SK-N-SH (cell line): Measurements from ENCODE around the gene GRM8. TPM values are rescaled to one million over a fixed set of nuclear protein-coding genes. Genes with fewer than 3 reads are reported as not detected.

Source experiments
- CTCF ChIA-PET: fragments of 300-600, 350-600 bp; formaldehyde crosslinking; extraction: SDS; loops from one replicate; lab custom pipeline; 2021; lab: Yijun Ruan, JAX
- POLR2A ChIA-PET: fragments of 350-600 bp; sonication (Branson Sonifier 250); formaldehyde crosslinking; extraction: SDS; loops from one replicate; lab custom pipeline; 2020; ENCODE audit warnings: antibody characterized with exemption, inconsistent platforms; lab: Yijun Ruan, JAX
- DNase-seq: peaks from one replicate; pipeline ENCODE4 v3.0.0; 2012
- H2AFZ ChIP-seq: fragments of 200-600 bp; sonication (generic); 2 replicates; pipeline ENCODE4 v1.8.1; 2016; ENCODE audit warnings: antibody characterized with exemption, mild to moderate bottlenecking, low read depth
- H3F3A ChIP-seq: fragments of 200-600 bp; sonication (generic); replicated peaks from 2 replicates; pipeline ENCODE3; 2016; ENCODE audit warnings: antibody characterized with exemption, mild to moderate bottlenecking; ENCODE audit not compliant: insufficient read depth
- H3K27ac ChIP-seq, 2 experiments: fragments of 200-500 bp in 1 of 2; fragments of 200-600 bp in 1 of 2; sonication (Bioruptor generic) in 1 of 2; sonication (generic), shearing (Covaris generic) in 1 of 2; 2 replicates each; pipeline versions ENCODE4 v1.5.1 to v1.6.1; 2014 to 2016; ENCODE audit warnings: low read depth in 2 of 2, inconsistent platforms in 1 of 2, low read length in 1 of 2, mild to moderate bottlenecking in 1 of 2, mixed read lengths in 1 of 2
- H3K27me3 ChIP-seq: fragments of 200-600 bp; sonication (generic), shearing (Covaris generic); 2 replicates; pipeline ENCODE4 v1.6.1; 2016; ENCODE audit warnings: mixed run types; ENCODE audit not compliant: insufficient read depth
- H3K36me3 ChIP-seq, 2 experiments: fragments of 200-500 bp in 1 of 2; fragments of 200-600 bp in 1 of 2; sonication (Bioruptor generic) in 1 of 2; sonication (generic) in 1 of 2; replicated peaks in 1 of 2; 2 replicates each; pipeline versions ENCODE3 to v1.5.1; 2014 to 2016; ENCODE audit warnings: low read length in 1 of 2, mild to moderate bottlenecking in 1 of 2; ENCODE audit not compliant: insufficient read depth in 2 of 2, control insufficient read depth in 1 of 2
- H3K4me1 ChIP-seq, 2 experiments: fragments of 200-500 bp in 1 of 2; fragments of 200-600 bp in 1 of 2; sonication (Bioruptor generic) in 1 of 2; sonication (generic), shearing (Covaris generic) in 1 of 2; 2 replicates each; pipeline versions ENCODE4 v1.5.1 to v1.6.1; 2014 to 2016; ENCODE audit warnings: low read depth in 1 of 2, low read length in 1 of 2, mixed run types in 1 of 2; ENCODE audit not compliant: insufficient read depth in 2 of 2, control insufficient read depth in 1 of 2
- H3K4me2 ChIP-seq: fragments of 200-600 bp; sonication (generic), shearing (Covaris generic); 2 replicates; pipeline ENCODE4 v1.6.1; 2017; ENCODE audit warnings: mixed run types
- H3K4me3 ChIP-seq, 2 experiments: fragments of 200-500 bp in 1 of 2; fragments of 200-600 bp in 1 of 2; sonication (Bioruptor generic) in 1 of 2; sonication (generic), shearing (Covaris generic) in 1 of 2; 2 replicates each; pipeline versions ENCODE4 v1.5.1 to v1.8.1; 2014 to 2016; ENCODE audit warnings: low read depth in 2 of 2, inconsistent platforms in 1 of 2, low read length in 1 of 2, mild to moderate bottlenecking in 1 of 2, mixed read lengths in 1 of 2, moderate library complexity in 1 of 2
- H3K79me2 ChIP-seq: fragments of 200-600 bp; sonication (generic); 2 replicates; pipeline ENCODE4 v1.8.1; 2017; ENCODE audit warnings: mild to moderate bottlenecking; ENCODE audit not compliant: insufficient read depth
- H3K9ac ChIP-seq: fragments of 200-600 bp; sonication (generic); 2 replicates; pipeline ENCODE4 v1.6.1; 2017; ENCODE audit warnings: mixed run types
- H3K9me2 ChIP-seq: fragments of 200-600 bp; sonication (generic); 2 replicates; pipeline ENCODE4 v1.6.1; 2017; ENCODE audit warnings: mixed run types
- H3K9me3 ChIP-seq: fragments of 200-600 bp; sonication (generic); 2 replicates; pipeline ENCODE4 v1.6.1; 2017; ENCODE audit warnings: mixed run types, mild to moderate bottlenecking, moderate library complexity
- H4K20me1 ChIP-seq: fragments of 200-600 bp; sonication (generic); 2 replicates; pipeline ENCODE4 v1.6.1; 2017; ENCODE audit warnings: mild to moderate bottlenecking, mixed run types; ENCODE audit not compliant: insufficient read depth
- CHD2 ChIP-seq: fragments of 150-350 bp; IDR thresholded peaks from 2 replicates; pipeline ENCODE4 v1.6.1; 2018; ENCODE audit warnings: low read length; ENCODE audit not compliant: partially characterized antibody
- EP300 ChIP-seq, 2 experiments: IDR thresholded peaks; 2 replicates each; pipeline versions ENCODE4 v1.4.0 to v1.6.1; 2012; ENCODE audit warnings: borderline replicate concordance in 1 of 2, low read depth in 1 of 2, low read length in 1 of 2
- EZH2phosphoT487 ChIP-seq: fragments of 200-600 bp; sonication (generic); IDR thresholded peaks from 2 replicates; pipeline ENCODE4 v1.6.1; 2017; ENCODE audit warnings: low read depth, mixed run types, mild to moderate bottlenecking, antibody characterized with exemption, moderate library complexity, borderline replicate concordance
- FOXM1 ChIP-seq: IDR thresholded peaks from 2 replicates; pipeline ENCODE4 v1.4.0; 2012; ENCODE audit warnings: low read depth, mild to moderate bottlenecking
- GABPA ChIP-seq: IDR thresholded peaks from 2 replicates; pipeline ENCODE4 v1.4.0; 2012; ENCODE audit warnings: low read depth, mild to moderate bottlenecking
- GATA2 ChIP-seq: sonication (generic); formaldehyde crosslinking; IDR thresholded peaks from 2 replicates; pipeline ENCODE4 v1.5.0; 2020; ENCODE audit warnings: mild to moderate bottlenecking, missing genetic modification reagents
- MEF2A ChIP-seq: IDR thresholded peaks from 2 replicates; pipeline ENCODE4 v1.4.0; 2012; ENCODE audit warnings: low read depth, borderline replicate concordance
- NFIC ChIP-seq: IDR thresholded peaks from 2 replicates; pipeline ENCODE4 v1.4.0; 2012; ENCODE audit warnings: borderline replicate concordance
- NRF1 ChIP-seq: IDR thresholded peaks from 2 replicates; pipeline ENCODE4 v1.6.1; 2012; ENCODE audit warnings: low read depth, mild to moderate bottlenecking, low read length
- RAD21 ChIP-seq: IDR thresholded peaks from 2 replicates; pipeline ENCODE4 v1.6.1; 2012; ENCODE audit warnings: mild to moderate bottlenecking, low read length
- RCOR1 ChIP-seq: fragments of 150-350 bp; IDR thresholded peaks from 2 replicates; pipeline ENCODE4 v1.6.1; 2017; ENCODE audit warnings: antibody characterized with exemption, low read length
- SIN3A ChIP-seq: IDR thresholded peaks from 2 replicates; pipeline ENCODE4 v1.6.1; 2012; ENCODE audit warnings: low read depth, mild to moderate bottlenecking, low read length, moderate library complexity, borderline replicate concordance
- SMC3 ChIP-seq: IDR thresholded peaks from 2 replicates; pipeline ENCODE4 v1.6.1; 2012; ENCODE audit warnings: low read depth, low read length, improper control_type of control experiment
- TCF12 ChIP-seq: IDR thresholded peaks from 2 replicates; pipeline ENCODE4 v1.4.0; 2012
- USF2 ChIP-seq: fragments of 150-350 bp; IDR thresholded peaks from 2 replicates; pipeline ENCODE4 v1.6.1; 2017; ENCODE audit warnings: antibody characterized with exemption, low read length, low read depth, borderline replicate concordance
- WGBS: methylation state at CpG from one replicate; pipeline ENCODE4 v1.1.6; 2017; ENCODE audit warnings: low lambda C conversion rate; 5-methylcytosine and 5-hydroxymethylcytosine counted together
- polyA plus RNA-seq, 3 experiments: library from polyadenylated mRNA; depleted of rRNA; stranded (reverse); fragments of >200 nt; gene quantifications; 2 replicates each; pipeline ENCODE4 v1.2.3, GENCODE V29; 2012
- TF ChIP-seq, protein P1 (sequence below): IDR thresholded peaks from 2 replicates; pipeline ENCODE4 v1.4.0; 2012; ENCODE audit warnings: low read depth
- TF ChIP-seq, protein P2 (sequence below): IDR thresholded peaks from 2 replicates; pipeline ENCODE4 v1.4.0; 2012; ENCODE audit warnings: low read depth, borderline replicate concordance
- TF ChIP-seq, protein P3 (sequence below): IDR thresholded peaks from 2 replicates; pipeline ENCODE4; 2012

GRM8 gene
- polyA plus RNA-seq, 1 of the 3 experiments (the other 2 are of a cell fraction), result 0.10 TPM

GRCh38 chr7:127189074-127189473 lies 63.7 kb downstream of the GRM8 start:
- WGBS, result 10% methylated on average over 2 of the region's 2 CpGs
- POLR2A ChIA-PET, result no interaction called here
- no peak overlapping the region for H3K4me3 ChIP-seq
- H3K27me3 ChIP-seq, result no peaks in the 10 kb centered on the region
- no peaks in the 10 kb centered on the region for H3F3A ChIP-seq
- no peak overlapping the region for H3K9ac ChIP-seq
- H4K20me1 ChIP-seq, result no peaks in the 10 kb centered on the region
- no peak overlapping the region for H3K4me2 ChIP-seq
- no peak for TF ChIP-seq USF2
- TF ChIP-seq, protein P1, sequence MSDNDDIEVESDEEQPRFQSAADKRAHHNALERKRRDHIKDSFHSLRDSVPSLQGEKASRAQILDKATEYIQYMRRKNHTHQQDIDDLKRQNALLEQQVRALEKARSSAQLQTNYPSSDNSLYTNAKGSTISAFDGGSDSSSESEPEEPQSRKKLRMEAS, result no peak
- TF ChIP-seq EZH2phosphoT487, result no peak
- TF ChIP-seq GABPA, result no peak
- no peak for TF ChIP-seq GATA2 (CRISPR knock-in tag)
- no peak for TF ChIP-seq MEF2A
- no peak for TF ChIP-seq RCOR1
- no peak for TF ChIP-seq SIN3A
- TF ChIP-seq EP300 (IDR thresholded peaks at IDR 0.05; ENCODE audit: borderline replicate concordance in 1 of 2, low read depth in 1 of 2, low read length in 1 of 2), result no peak
- H3K9me2 ChIP-seq, result no peaks in the 10 kb centered on the region
- H2AFZ ChIP-seq, result no peak overlapping the region
- no peak overlapping the region for H3K27ac ChIP-seq
- CTCF ChIA-PET, result interaction anchor here (0.8 to 2.5 kb wide), 3 partner anchors 12 to 65 kb away, joined by 3 to 7 read pairs (median 3); no protein-coding TSS in a partner anchor
- DNase-seq, result no peak
- no peaks in the 10 kb centered on the region for H3K9me3 ChIP-seq
- H3K4me1 ChIP-seq, result no peaks in the 10 kb centered on the region; a peak in 1 of 4 replicates
- no peaks in the 10 kb centered on the region for H3K36me3 ChIP-seq
- H3K79me2 ChIP-seq, result no peaks in the 10 kb centered on the region

DNA sequence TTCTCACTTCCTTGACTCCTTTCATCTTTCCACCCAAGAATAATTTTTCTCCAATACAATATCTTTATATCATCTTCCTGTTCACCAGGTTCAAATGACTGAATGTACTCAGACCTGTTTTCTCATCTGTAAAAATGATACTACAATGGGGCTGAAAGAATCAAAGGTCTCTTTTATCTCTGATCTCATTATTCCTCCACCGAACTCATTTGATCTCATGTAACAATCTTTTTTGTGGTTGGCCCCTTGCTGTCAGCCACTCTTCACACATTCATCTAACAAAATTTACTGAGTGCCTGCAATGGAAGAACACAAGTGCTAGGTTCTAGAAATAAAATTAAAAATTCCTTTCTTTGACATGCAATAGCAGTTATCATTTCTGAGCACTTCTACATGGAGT lies 65.0 kb downstream of the GRM8 start:
- no peaks in the 10 kb centered on the region for H3K27me3 ChIP-seq
- no peaks in the 10 kb centered on the region for H3K36me3 ChIP-seq
- H3K4me3 ChIP-seq, result no peak overlapping the region
- POLR2A ChIA-PET, result no interaction called here
- no peaks in the 10 kb centered on the region for H3K9me2 ChIP-seq
- H3K4me1 ChIP-seq, result no peaks in the 10 kb centered on the region; a peak in 1 of 4 replicates
- H3K79me2 ChIP-seq, result no peaks in the 10 kb centered on the region
- no peak for DNase-seq
- TF ChIP-seq CHD2, result no peak
- TF ChIP-seq FOXM1, result no peak
- no peak for TF ChIP-seq NFIC
- TF ChIP-seq SMC3, result no peak
- no peak for TF ChIP-seq RAD21
- no peak for TF ChIP-seq NRF1
- TF ChIP-seq, protein P1, result no peak
- TF ChIP-seq, protein P2, sequence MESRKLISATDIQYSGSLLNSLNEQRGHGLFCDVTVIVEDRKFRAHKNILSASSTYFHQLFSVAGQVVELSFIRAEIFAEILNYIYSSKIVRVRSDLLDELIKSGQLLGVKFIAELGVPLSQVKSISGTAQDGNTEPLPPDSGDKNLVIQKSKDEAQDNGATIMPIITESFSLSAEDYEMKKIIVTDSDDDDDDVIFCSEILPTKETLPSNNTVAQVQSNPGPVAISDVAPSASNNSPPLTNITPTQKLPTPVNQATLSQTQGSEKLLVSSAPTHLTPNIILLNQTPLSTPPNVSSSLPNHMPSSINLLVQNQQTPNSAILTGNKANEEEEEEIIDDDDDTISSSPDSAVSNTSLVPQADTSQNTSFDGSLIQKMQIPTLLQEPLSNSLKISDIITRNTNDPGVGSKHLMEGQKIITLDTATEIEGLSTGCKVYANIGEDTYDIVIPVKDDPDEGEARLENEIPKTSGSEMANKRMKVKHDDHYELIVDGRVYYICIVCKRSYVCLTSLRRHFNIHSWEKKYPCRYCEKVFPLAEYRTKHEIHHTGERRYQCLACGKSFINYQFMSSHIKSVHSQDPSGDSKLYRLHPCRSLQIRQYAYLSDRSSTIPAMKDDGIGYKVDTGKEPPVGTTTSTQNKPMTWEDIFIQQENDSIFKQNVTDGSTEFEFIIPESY, result no peak
- TF ChIP-seq, protein P3, sequence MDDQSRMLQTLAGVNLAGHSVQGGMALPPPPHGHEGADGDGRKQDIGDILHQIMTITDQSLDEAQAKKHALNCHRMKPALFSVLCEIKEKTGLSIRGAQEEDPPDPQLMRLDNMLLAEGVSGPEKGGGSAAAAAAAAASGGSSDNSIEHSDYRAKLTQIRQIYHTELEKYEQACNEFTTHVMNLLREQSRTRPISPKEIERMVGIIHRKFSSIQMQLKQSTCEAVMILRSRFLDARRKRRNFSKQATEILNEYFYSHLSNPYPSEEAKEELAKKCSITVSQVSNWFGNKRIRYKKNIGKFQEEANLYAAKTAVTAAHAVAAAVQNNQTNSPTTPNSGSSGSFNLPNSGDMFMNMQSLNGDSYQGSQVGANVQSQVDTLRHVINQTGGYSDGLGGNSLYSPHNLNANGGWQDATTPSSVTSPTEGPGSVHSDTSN, result no peak
- no peak for TF ChIP-seq TCF12
- WGBS, result 50% methylated on average over 1 of the region's 1 CpG
- no peak overlapping the region for H3K27ac ChIP-seq
- H2AFZ ChIP-seq, result no peak overlapping the region
- H3K4me2 ChIP-seq, result no peak overlapping the region
- H4K20me1 ChIP-seq, result no peaks in the 10 kb centered on the region
- CTCF ChIA-PET, result interaction anchor here (0.9 kb wide), 1 partner anchor 19 kb away, joined by 4 read pairs; no protein-coding TSS in a partner anchor
- no peaks in the 10 kb centered on the region for H3K9me3 ChIP-seq
- H3F3A ChIP-seq, result no peaks in the 10 kb centered on the region
- no peak overlapping the region for H3K9ac ChIP-seq
